GM23338 (cell line): Measurements from ENCODE around the gene PRELID2. TPM values are rescaled to one million over a fixed set of nuclear protein-coding genes. Genes with fewer than 3 reads are reported as not detected.

Experiments
- ATAC-seq: fragments of 200-7000 bp; cut with Tn5 transposase; 3 replicates; pipeline ENCODE4 v1.9.1; 2020
- DNase-seq: peaks from one replicate; pipeline ENCODE4 v3.0.0-alpha.2; 2015; ENCODE audit warnings: low spot score
- H2AFZ ChIP-seq: fragments of 200-600 bp; sonication (generic); 2 replicates; pipeline ENCODE4 v1.8.0; 2016; ENCODE audit warnings: antibody characterized with exemption, mild to moderate bottlenecking, moderate library complexity
- H3F3A ChIP-seq: fragments of 200-600 bp; sonication (generic); replicated peaks from 2 replicates; pipeline ENCODE4 v1.8.0; 2017; ENCODE audit warnings: antibody characterized with exemption, mixed run types, low read depth
- H3K27ac ChIP-seq: fragments of 200-600 bp; sonication (generic); 2 replicates; pipeline ENCODE4 v1.6.1; 2016; ENCODE audit warnings: low read depth
- H3K27me3 ChIP-seq: fragments of 200-600 bp; sonication (generic); 2 replicates; pipeline ENCODE4 v1.8.0; 2016; ENCODE audit warnings: mild to moderate bottlenecking, mixed run types, moderate library complexity; ENCODE audit not compliant: insufficient read depth
- H3K36me3 ChIP-seq: fragments of 200-600 bp; sonication (generic); 2 replicates; pipeline ENCODE4 v1.8.0; 2016; ENCODE audit warnings: mild to moderate bottlenecking; ENCODE audit not compliant: insufficient read depth
- H3K4me1 ChIP-seq: fragments of 200-600 bp; sonication (generic); 2 replicates; pipeline ENCODE4 v1.8.0; 2016; ENCODE audit warnings: mild to moderate bottlenecking, moderate library complexity; ENCODE audit not compliant: insufficient read depth
- H3K4me2 ChIP-seq: fragments of 200-600 bp; sonication (generic); 2 replicates; pipeline ENCODE4 v1.7.1; 2017; ENCODE audit warnings: mixed run types
- H3K4me3 ChIP-seq: fragments of 200-600 bp; sonication (generic); 2 replicates; pipeline ENCODE4 v1.6.1; 2016; ENCODE audit warnings: mixed run types
- H3K79me2 ChIP-seq: fragments of 200-600 bp; sonication (generic); replicated peaks from 2 replicates; pipeline ENCODE4 v1.8.0; 2017; ENCODE audit warnings: mild to moderate bottlenecking; ENCODE audit not compliant: insufficient read depth
- H3K9me2 ChIP-seq: fragments of 200-600 bp; sonication (generic); 2 replicates; pipeline ENCODE4 v1.8.0; 2017; ENCODE audit not compliant: insufficient read depth
- H4K20me1 ChIP-seq: fragments of 200-600 bp; sonication (generic); replicated peaks from 2 replicates; pipeline ENCODE4 v1.8.0; 2017; ENCODE audit warnings: mild to moderate bottlenecking; ENCODE audit not compliant: insufficient read depth
- H3K27ac Mint-ChIP-seq: 2 replicates; pipeline ENCODE4 v1.8.0; 2020; ENCODE audit warnings: inconsistent platforms, mild to moderate bottlenecking, moderate library complexity, mixed read lengths
- H3K27me3 Mint-ChIP-seq: 3 replicates; pipeline ENCODE4 v1.8.0; 2022; ENCODE audit warnings: low read depth, mild to moderate bottlenecking, moderate library complexity, mixed read lengths, inconsistent platforms; ENCODE audit not compliant: insufficient read depth, poor library complexity
- H3K36me3 Mint-ChIP-seq: 3 replicates; pipeline ENCODE4 v1.8.0; 2021; ENCODE audit warnings: low read depth, mild to moderate bottlenecking, inconsistent platforms, moderate library complexity, mixed read lengths
- H3K4me1 Mint-ChIP-seq: 3 replicates; pipeline ENCODE4 v1.8.0; 2020; ENCODE audit warnings: mild to moderate bottlenecking, inconsistent platforms, mixed read lengths
- H3K4me3 Mint-ChIP-seq: 3 replicates; pipeline ENCODE4 v1.8.0; 2021; ENCODE audit warnings: moderate library complexity, mild to moderate bottlenecking, inconsistent platforms, mixed read lengths
- H3K9me3 Mint-ChIP-seq: 3 replicates; pipeline ENCODE4 v1.8.0; 2020; ENCODE audit warnings: moderate library complexity, mild to moderate bottlenecking, inconsistent platforms, mixed read lengths
- CREB1 ChIP-seq: fragments of 250-450 bp; sonication (Bioruptor Pico); IDR thresholded peaks from 2 replicates; pipeline ENCODE4 v1.5.0; 2020; ENCODE audit warnings: low read depth, mild to moderate bottlenecking, moderate library complexity
- EZH2 ChIP-seq: fragments of 200-600 bp; sonication (generic); IDR thresholded peaks from one replicate; pipeline ENCODE4 v1.8.0; 2017; ENCODE audit warnings: antibody characterized with exemption, mild to moderate bottlenecking, low read depth; ENCODE audit not compliant: unreplicated experiment
- EZH2phosphoT487 ChIP-seq: fragments of 200-600 bp; sonication (generic); IDR thresholded peaks from one replicate; pipeline ENCODE4 v1.8.1; 2018; ENCODE audit warnings: antibody characterized with exemption; ENCODE audit not compliant: unreplicated experiment
- JUNB ChIP-seq: IDR thresholded peaks from one replicate; pipeline ENCODE4 v1.6.1; 2016; ENCODE audit warnings: antibody characterized with exemption; ENCODE audit not compliant: unreplicated experiment
- NANOG ChIP-seq: IDR thresholded peaks from 2 replicates; pipeline ENCODE4 v1.6.1; 2016; ENCODE audit warnings: antibody characterized with exemption, borderline replicate concordance
- POLR2AphosphoS5 ChIP-seq: IDR thresholded peaks from 2 replicates; pipeline ENCODE4 v1.6.1; 2016; ENCODE audit warnings: antibody characterized with exemption, low read depth
- STAT1 ChIP-seq: IDR thresholded peaks from one replicate; pipeline ENCODE4 v1.6.1; 2016; ENCODE audit warnings: antibody characterized with exemption; ENCODE audit not compliant: unreplicated experiment
- ZNF114 ChIP-seq: fragments of 250-450 bp; sonication (Bioruptor Pico); IDR thresholded peaks from 2 replicates; pipeline ENCODE4 v1.5.0; 2020; ENCODE audit warnings: mild to moderate bottlenecking, moderate library complexity
- ZNF331 ChIP-seq: fragments of 250-450 bp; sonication (Bioruptor Pico); IDR thresholded peaks from 2 replicates; pipeline ENCODE4 v1.5.0; 2020; ENCODE audit warnings: low read depth, mild to moderate bottlenecking, moderate library complexity
- polyA plus RNA-seq: library from polyadenylated mRNA; unstranded; fragments of >200 nt; fragmentation: Nextera tagmentation; extraction: Ambion mirVana; gene quantifications from 2 replicates; pipeline ENCODE4 v1.2.1, GENCODE V29; 2016
- total RNA-seq: library from RNA; depleted of rRNA; stranded (reverse); fragments of >200 nt; shearing (Covaris generic); gene quantifications from 2 replicates; pipeline ENCODE4 v1.2.3, GENCODE V29; 2014
- TF ChIP-seq, protein P1 (sequence below): fragments of 250-450 bp; sonication (Bioruptor Pico); IDR thresholded peaks from 2 replicates; pipeline ENCODE4 v1.5.0; 2020; ENCODE audit warnings: mild to moderate bottlenecking, moderate library complexity
- TF ChIP-seq, protein P2 (sequence below), 2 experiments: fragments of 200-600 bp in 1 of 2; sonication (generic) in 1 of 2; conservative IDR thresholded peaks; 2 replicates each; pipeline versions ENCODE4 v1.5.1 to v1.6.1; 2016 to 2017; ENCODE audit warnings: antibody characterized with exemption in 2 of 2, low read depth in 2 of 2, mild to moderate bottlenecking in 2 of 2, moderate library complexity in 1 of 2
- TF ChIP-seq, protein P3 (sequence below): IDR thresholded peaks from 2 replicates; pipeline ENCODE4 v1.6.1; 2016; ENCODE audit warnings: antibody characterized with exemption
- TF ChIP-seq, protein P4 (sequence below): IDR thresholded peaks from one replicate; pipeline ENCODE4 v1.6.1; 2018; ENCODE audit warnings: antibody characterized with exemption; ENCODE audit not compliant: unreplicated experiment

Gene PRELID2
- total and polyA plus RNA-seq, 2 experiments from 2014 or later, result 9.3 to 9.8 TPM

DNA sequence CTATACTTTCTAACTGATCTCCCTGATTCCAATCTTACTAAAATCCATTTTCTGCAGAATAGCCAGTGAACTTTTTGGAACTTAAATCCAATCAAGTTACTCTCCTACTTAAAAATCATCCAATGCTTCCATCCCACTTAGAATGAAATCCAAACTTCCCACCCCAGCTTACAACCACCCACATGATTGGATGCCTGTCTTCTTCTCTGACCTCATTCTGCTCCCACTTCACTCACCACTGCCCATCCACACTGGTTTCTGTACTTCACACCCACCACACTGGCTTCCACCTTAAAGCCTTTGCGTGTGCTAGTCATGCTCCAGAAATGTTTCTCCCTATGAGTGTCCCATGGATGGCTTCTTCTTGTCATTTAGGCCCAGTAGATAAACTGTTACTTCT lies 119.7 kb downstream of the PRELID2 start (continued):
- TF ChIP-seq, protein P1, sequence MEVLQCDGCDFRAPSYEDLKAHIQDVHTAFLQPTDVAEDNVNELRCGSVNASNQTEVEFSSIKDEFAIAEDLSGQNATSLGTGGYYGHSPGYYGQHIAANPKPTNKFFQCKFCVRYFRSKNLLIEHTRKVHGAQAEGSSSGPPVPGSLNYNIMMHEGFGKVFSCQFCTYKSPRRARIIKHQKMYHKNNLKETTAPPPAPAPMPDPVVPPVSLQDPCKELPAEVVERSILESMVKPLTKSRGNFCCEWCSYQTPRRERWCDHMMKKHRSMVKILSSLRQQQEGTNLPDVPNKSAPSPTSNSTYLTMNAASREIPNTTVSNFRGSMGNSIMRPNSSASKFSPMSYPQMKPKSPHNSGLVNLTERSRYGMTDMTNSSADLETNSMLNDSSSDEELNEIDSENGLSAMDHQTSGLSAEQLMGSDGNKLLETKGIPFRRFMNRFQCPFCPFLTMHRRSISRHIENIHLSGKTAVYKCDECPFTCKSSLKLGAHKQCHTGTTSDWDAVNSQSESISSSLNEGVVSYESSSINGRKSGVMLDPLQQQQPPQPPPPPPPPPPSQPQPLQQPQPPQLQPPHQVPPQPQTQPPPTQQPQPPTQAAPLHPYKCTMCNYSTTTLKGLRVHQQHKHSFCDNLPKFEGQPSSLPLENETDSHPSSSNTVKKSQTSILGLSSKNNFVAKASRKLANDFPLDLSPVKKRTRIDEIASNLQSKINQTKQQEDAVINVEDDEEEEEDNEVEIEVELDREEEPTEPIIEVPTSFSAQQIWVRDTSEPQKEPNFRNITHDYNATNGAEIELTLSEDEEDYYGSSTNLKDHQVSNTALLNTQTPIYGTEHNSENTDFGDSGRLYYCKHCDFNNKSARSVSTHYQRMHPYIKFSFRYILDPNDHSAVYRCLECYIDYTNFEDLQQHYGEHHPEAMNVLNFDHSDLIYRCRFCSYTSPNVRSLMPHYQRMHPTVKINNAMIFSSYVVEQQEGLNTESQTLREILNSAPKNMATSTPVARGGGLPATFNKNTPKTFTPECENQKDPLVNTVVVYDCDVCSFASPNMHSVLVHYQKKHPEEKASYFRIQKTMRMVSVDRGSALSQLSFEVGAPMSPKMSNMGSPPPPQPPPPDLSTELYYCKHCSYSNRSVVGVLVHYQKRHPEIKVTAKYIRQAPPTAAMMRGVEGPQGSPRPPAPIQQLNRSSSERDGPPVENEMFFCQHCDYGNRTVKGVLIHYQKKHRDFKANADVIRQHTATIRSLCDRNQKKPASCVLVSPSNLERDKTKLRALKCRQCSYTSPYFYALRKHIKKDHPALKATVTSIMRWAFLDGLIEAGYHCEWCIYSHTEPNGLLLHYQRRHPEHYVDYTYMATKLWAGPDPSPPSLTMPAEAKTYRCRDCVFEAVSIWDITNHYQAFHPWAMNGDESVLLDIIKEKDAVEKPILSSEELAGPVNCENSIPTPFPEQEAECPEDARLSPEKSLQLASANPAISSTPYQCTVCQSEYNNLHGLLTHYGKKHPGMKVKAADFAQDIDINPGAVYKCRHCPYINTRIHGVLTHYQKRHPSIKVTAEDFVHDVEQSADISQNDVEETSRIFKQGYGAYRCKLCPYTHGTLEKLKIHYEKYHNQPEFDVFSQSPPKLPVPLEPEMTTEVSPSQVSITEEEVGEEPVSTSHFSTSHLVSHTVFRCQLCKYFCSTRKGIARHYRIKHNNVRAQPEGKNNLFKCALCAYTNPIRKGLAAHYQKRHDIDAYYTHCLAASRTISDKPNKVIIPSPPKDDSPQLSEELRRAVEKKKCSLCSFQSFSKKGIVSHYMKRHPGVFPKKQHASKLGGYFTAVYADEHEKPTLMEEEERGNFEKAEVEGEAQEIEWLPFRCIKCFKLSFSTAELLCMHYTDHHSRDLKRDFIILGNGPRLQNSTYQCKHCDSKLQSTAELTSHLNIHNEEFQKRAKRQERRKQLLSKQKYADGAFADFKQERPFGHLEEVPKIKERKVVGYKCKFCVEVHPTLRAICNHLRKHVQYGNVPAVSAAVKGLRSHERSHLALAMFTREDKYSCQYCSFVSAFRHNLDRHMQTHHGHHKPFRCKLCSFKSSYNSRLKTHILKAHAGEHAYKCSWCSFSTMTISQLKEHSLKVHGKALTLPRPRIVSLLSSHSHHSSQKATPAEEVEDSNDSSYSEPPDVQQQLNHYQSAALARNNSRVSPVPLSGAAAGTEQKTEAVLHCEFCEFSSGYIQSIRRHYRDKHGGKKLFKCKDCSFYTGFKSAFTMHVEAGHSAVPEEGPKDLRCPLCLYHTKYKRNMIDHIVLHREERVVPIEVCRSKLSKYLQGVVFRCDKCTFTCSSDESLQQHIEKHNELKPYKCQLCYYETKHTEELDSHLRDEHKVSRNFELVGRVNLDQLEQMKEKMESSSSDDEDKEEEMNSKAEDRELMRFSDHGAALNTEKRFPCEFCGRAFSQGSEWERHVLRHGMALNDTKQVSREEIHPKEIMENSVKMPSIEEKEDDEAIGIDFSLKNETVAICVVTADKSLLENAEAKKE, result no peak
- no peak for TF ChIP-seq EZH2phosphoT487
- TF ChIP-seq ZNF331, result no peak
- no peak for TF ChIP-seq JUNB

DNA sequence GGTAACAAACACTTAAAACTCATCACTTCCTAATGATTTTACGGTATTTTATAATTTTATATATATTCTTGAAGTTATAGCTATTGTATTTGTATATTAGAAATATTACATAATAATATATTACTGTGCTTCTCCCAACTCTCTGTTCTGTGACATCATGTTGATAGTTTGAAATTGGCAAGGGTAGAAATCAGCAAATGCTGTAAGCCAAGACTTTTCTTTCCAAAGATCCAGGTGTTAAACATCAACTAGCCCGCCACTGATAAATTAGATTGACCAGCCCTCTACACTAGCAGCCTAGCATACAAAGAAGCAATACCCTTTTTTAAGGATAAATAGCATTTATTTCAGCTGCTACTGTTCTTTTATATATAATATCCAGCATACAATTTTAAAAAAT lies 122.9 kb downstream of the PRELID2 start:
- H3K36me3 Mint-ChIP-seq, result no peaks in the 10 kb centered on the region
- no peak for DNase-seq
- Histone ChIP-seq H3K4me1 (no peaks in the 10 kb centered on the region), H3F3A (no peaks in the 10 kb centered on the region), H3K27ac (no peak overlapping the region), H3K4me2 (no peak overlapping the region), H2AFZ (no peak overlapping the region), H3K9me2 (no peaks in the 10 kb centered on the region), H3K27me3 (no peaks in the 10 kb centered on the region), H3K79me2 (no peaks in the 10 kb centered on the region), H3K36me3 (no peaks in the 10 kb centered on the region), H4K20me1 (no peaks in the 10 kb centered on the region), H3K4me3 (no peak overlapping the region)
- H3K27me3 Mint-ChIP-seq, result no peaks in the 10 kb centered on the region
- ATAC-seq, result no peak
- H3K4me1 Mint-ChIP-seq, result no peaks in the 10 kb centered on the region
- H3K9me3 Mint-ChIP-seq, result no peaks in the 10 kb centered on the region
- H3K4me3 Mint-ChIP-seq, result no peak overlapping the region
- no peak overlapping the region for H3K27ac Mint-ChIP-seq
- TF ChIP-seq ZNF114 (CRISPR knock-in tag) (no peak), JUNB (no peak), STAT1 (no peak), POLR2AphosphoS5 (no peak), ZNF331 (no peak), CREB1 (CRISPR knock-in tag) (no peak), EZH2 (no peak), EZH2phosphoT487 (no peak), NANOG (no peak)
- TF ChIP-seq, protein P2, sequence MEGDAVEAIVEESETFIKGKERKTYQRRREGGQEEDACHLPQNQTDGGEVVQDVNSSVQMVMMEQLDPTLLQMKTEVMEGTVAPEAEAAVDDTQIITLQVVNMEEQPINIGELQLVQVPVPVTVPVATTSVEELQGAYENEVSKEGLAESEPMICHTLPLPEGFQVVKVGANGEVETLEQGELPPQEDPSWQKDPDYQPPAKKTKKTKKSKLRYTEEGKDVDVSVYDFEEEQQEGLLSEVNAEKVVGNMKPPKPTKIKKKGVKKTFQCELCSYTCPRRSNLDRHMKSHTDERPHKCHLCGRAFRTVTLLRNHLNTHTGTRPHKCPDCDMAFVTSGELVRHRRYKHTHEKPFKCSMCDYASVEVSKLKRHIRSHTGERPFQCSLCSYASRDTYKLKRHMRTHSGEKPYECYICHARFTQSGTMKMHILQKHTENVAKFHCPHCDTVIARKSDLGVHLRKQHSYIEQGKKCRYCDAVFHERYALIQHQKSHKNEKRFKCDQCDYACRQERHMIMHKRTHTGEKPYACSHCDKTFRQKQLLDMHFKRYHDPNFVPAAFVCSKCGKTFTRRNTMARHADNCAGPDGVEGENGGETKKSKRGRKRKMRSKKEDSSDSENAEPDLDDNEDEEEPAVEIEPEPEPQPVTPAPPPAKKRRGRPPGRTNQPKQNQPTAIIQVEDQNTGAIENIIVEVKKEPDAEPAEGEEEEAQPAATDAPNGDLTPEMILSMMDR (conservative IDR thresholded peaks at IDR 0.05; ENCODE audit: low read depth in 2 of 2), result no peak
- TF ChIP-seq, protein P3, sequence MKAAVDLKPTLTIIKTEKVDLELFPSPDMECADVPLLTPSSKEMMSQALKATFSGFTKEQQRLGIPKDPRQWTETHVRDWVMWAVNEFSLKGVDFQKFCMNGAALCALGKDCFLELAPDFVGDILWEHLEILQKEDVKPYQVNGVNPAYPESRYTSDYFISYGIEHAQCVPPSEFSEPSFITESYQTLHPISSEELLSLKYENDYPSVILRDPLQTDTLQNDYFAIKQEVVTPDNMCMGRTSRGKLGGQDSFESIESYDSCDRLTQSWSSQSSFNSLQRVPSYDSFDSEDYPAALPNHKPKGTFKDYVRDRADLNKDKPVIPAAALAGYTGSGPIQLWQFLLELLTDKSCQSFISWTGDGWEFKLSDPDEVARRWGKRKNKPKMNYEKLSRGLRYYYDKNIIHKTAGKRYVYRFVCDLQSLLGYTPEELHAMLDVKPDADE, result no peak
- TF ChIP-seq, protein P4, sequence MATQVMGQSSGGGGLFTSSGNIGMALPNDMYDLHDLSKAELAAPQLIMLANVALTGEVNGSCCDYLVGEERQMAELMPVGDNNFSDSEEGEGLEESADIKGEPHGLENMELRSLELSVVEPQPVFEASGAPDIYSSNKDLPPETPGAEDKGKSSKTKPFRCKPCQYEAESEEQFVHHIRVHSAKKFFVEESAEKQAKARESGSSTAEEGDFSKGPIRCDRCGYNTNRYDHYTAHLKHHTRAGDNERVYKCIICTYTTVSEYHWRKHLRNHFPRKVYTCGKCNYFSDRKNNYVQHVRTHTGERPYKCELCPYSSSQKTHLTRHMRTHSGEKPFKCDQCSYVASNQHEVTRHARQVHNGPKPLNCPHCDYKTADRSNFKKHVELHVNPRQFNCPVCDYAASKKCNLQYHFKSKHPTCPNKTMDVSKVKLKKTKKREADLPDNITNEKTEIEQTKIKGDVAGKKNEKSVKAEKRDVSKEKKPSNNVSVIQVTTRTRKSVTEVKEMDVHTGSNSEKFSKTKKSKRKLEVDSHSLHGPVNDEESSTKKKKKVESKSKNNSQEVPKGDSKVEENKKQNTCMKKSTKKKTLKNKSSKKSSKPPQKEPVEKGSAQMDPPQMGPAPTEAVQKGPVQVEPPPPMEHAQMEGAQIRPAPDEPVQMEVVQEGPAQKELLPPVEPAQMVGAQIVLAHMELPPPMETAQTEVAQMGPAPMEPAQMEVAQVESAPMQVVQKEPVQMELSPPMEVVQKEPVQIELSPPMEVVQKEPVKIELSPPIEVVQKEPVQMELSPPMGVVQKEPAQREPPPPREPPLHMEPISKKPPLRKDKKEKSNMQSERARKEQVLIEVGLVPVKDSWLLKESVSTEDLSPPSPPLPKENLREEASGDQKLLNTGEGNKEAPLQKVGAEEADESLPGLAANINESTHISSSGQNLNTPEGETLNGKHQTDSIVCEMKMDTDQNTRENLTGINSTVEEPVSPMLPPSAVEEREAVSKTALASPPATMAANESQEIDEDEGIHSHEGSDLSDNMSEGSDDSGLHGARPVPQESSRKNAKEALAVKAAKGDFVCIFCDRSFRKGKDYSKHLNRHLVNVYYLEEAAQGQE, result no peak
